CD1c-positive myeloid dendritic cell (primary cell): ENCODE measurements around the gene LRRC8B.

Source experiments
- DNase-seq: peaks from one replicate; pipeline ENCODE4 v3.0.0-alpha.2; 2016; ENCODE audit errors: extremely low spot score

LRRC8B gene

DNA sequence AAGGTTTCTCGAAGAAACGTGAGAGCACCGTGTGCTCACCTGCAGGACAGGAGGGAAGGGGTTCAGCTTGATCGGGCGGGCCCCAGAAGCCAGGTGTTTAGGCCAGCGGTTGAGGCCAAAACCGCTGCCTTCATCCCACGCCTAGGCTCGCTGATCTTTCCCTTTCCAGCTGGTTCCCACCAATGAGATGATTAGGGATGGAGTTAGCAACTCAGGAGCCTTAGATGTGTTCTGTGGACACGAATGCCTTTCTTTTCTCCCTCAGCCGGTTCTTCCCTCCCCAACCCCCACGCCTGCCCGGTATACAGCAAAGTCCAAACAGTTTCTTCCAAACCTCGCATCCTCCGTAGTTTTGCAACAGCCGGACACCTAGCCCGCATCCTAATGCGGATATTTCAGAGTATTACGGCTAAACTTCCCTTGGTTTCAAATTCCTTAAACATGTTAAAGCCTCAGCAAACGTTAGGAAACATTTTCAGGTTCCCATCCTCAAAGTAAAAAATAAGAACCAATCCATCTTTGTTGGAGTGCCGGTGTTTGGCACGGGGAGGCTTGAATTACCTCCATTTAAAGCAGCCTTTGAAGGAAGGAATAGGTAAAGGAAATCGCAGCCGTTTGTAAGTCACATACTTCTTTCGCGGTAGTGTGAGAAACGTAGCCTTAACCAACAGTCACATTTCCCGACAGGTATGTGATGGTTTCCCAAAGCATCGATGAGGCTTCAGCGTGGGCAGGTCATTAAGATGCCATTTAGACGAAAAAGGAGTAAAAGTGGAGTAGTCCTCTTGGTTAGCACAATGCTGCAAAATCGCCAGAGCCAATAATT, 109.4 kb downstream of the LRRC8B start:
- DNase-seq = peak; percentile 31

DNA sequence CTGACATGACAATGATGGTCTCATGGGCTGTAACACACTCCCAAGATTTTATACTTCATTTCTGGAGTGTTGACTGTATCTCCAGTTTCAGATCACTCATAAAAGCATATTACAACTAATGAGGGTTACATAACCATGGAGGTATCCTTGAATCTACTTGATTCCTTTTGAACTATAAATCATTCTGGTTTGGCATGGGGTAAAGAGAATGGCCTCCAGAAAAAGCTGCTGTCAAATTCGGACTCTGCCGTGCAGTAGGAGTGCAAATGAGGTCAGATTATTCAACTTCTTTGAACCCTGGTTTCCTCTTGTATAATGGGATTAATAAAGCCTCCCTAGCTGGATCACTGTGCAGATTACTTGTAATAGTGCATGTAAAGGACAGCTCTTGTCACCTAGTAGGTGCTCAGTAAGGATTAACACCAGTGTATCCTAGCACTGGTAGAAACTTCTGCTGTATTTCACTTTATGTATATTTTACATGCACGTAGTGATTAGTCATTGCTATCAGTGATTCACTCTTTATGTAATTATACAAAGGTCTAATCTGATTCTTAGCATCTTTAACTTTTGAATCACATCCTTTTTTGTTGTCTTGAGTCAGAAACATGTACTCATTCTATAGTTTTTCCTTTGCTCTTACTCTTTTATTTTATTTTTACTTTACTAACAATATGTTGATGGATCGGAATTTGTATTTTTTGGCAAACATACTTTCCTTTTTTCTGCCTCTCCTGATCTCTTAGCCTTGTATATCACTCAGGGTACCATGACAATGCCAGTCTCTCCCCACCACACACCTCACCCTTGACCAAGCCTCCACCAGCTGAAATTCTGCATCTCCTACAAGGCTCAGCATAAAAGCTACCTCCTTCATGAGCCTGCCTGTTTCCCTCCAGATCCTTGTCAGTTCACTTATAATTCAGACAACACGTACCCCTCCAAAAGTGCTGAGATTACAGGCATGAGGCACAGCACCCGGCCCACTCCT, 111.5 kb downstream of the LRRC8B start:
- peak; percentile 41 for DNase-seq

DNA sequence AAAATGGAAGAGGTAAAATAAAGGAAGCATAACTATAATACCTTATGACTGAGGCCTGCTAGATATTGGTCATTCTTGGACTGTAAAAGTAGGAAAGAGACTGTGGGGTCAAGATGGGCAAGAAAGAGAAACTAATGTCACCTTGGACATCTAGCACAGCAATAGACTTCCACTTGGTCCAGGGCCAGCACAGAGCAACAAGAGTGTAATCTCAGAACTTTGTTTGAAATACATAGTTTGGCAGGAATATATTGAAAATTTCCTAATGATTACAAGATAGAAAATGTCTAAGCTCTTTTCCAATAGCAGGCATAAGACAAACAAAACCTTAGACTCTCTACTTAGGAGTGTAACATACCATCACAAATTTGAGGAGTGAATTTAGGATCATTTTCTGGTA, 112.9 kb downstream of the LRRC8B start:
- DNase-seq = no peak

DNA sequence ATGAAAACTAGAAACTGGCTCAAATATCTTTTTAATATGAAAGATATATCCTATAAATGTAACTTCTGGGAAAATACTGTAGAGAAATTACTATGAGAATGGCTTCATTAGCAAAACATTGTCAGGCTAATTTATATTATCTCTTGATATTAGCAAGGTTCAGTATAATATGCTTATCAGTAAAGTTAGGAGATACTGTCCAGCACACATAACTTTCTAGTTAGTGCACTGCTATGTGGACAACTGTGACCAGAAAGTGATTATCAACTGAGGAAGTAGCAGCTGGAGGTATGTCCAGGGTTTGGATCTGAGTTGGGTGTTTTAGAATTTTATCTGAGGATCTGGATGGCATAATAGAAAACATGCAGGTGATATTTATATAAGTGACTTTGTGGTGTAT, 115.8 kb downstream of the LRRC8B start:
- DNase-seq = no peak

DNA sequence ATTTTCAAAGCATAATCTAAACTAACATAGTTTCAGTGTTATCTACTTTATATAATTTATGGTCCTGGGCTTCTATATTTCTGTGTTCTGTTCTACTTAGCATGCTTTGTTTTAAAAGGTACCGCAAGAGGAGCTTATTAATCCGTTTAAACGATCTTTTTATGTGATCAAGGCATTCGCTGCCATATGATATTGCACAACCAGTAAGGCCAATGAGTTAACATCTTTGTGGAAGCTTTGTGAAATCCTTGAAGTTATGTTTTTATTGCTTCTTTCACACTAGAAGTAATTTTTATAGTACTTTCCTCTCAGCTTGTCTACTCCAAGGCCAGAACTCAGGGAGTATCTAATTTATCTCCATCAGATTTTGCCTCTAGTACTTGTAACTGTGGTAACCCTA, 117.2 kb downstream of the LRRC8B start:
- DNase-seq = no peak

DNA sequence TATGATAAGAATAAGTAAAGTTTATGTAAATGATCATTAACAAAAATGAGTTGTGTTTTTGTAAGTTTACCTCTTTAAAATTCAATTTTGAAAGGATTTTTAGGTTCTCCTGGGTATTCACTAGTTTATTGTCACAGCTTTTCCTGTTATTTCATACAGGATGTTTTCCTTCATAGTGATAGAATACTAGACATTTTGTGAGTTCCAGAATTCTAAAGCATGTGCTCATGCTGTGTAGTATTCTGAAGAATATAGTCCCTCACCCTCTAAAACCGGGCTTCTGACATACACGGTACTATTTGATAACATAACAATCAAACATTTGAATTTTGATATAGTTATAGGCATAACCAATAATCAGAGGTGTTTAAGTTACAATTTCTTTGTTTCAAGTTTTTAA, 118.9 kb downstream of the LRRC8B start:
- DNase-seq = no peak

DNA sequence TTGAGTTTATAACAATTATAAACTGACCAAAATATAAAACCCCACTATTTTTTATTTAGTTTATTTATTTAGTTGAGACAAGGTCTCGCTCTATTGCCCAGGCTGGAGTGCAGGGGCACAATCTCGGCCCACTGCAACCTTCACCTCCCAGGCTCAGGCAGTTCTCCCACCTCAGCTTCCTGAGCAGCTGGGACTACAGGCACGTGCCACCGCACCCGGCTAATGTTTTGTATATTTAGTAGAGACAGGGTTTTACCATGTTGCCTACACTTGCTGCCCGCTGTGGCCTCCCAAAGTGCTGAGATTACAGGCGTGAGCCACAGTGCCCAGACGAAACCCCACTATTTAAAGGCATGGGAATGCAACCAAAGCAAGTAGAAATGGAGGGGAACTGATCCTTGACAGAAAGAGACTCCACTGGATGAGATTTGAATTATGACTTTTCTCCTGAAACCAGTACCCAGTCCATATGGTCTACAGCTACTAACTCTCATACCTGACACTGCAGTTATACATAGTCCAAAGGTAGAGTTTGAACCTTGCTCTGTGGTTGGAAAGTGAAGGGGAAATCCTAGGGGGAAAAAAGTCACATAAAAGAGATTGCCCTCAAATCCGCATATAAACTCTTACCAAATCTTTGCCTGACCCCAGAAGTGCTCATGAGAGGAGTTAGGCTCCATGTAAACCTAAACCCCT, 119.6 kb downstream of the LRRC8B start:
- no peak for DNase-seq

DNA sequence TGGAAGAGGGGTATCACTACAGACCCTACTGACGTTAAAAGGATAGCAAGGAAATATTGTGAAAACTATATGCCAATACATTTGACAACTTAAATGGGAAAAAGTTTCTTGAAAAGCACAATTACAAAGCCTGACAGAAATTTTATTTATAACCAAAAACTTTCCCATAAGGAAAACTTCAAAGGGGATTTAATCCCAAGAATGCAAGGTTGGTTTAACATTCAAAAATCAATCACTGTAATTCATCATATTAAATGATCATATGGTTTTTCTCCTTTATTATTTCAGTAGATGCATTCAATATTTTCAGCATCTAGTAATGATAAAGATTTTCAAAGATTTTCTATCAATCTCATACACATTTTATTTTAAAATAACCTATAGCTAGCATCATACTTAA, 121.6 kb downstream of the LRRC8B start:
- no peak for DNase-seq
